Keratinocyte (primary cell): ENCODE measurements around the gene NOTCH1. TPM values are rescaled to one million over a fixed set of nuclear protein-coding genes. Genes with fewer than 3 reads are reported as not detected.

Experiments used
- DNase-seq: peaks from one replicate; pipeline ENCODE4 v3.0.0-alpha.2; 2011; ENCODE audit warnings: low read depth, missing footprints, low spot score
- FAIRE-seq: peaks from 2 replicates; lab custom pipeline; 2011; peaks lifted over from hg19 to GRCh38; lab: Jason Lieb, UNC
- H2AFZ ChIP-seq: 2 replicates; pipeline ENCODE4 v1.6.0; 2012; ENCODE audit warnings: low read length, control low read depth, inconsistent platforms; ENCODE audit not compliant: control insufficient read depth
- H3K27ac ChIP-seq: 2 replicates; pipeline ENCODE4 v1.5.1; 2011; ENCODE audit warnings: low read length; ENCODE audit not compliant: control insufficient read depth, insufficient read depth
- H3K27me3 ChIP-seq: 3 replicates; pipeline ENCODE4 v1.6.0; 2011; ENCODE audit warnings: low read length; ENCODE audit not compliant: control insufficient read depth, insufficient read depth; ENCODE audit errors: extremely low read depth
- H3K36me3 ChIP-seq, 2 experiments: 2 replicates in 1 of 2; 3 replicates in 1 of 2; pipeline ENCODE4 v1.5.1; 2011; ENCODE audit warnings: low read length in 2 of 2, mild to moderate bottlenecking in 1 of 2; ENCODE audit not compliant: control insufficient read depth in 2 of 2, insufficient read depth in 2 of 2; ENCODE audit errors: extremely low read depth in 1 of 2
- H3K4me1 ChIP-seq: 3 replicates; pipeline ENCODE4 v1.5.1; 2011; ENCODE audit warnings: low read length; ENCODE audit not compliant: control insufficient read depth, insufficient read depth; ENCODE audit errors: extremely low read depth
- H3K4me2 ChIP-seq: 3 replicates; pipeline ENCODE4 v1.6.0; 2011; ENCODE audit warnings: low read depth, low read length; ENCODE audit not compliant: control insufficient read depth, insufficient read depth; ENCODE audit errors: extremely low read depth
- H3K4me3 ChIP-seq, 3 experiments: fragments of 200-600 bp in 1 of 3; sonication (generic) in 1 of 3; 2 replicates in 2 of 3; 3 replicates in 1 of 3; pipeline ENCODE4 v1.5.1; 2011 to 2016; ENCODE audit warnings: low read length in 3 of 3, mild to moderate bottlenecking in 3 of 3, control low read depth in 2 of 3, inconsistent platforms in 1 of 3, low read depth in 1 of 3, mixed read lengths in 1 of 3, mixed run types in 1 of 3, moderate library complexity in 1 of 3; ENCODE audit not compliant: control insufficient read depth in 2 of 3, insufficient read depth in 2 of 3; ENCODE audit errors: extremely low read depth in 1 of 3
- H3K79me2 ChIP-seq: 2 replicates; pipeline ENCODE4 v1.6.0; 2012; ENCODE audit warnings: low read length; ENCODE audit not compliant: control insufficient read depth, insufficient read depth
- H3K9ac ChIP-seq: 3 replicates; pipeline ENCODE4 v1.6.0; 2011; ENCODE audit warnings: low read length; ENCODE audit not compliant: control insufficient read depth, insufficient read depth; ENCODE audit errors: extremely low read depth
- H3K9me1 ChIP-seq: 3 replicates; pipeline ENCODE4 v1.6.0; 2011; ENCODE audit warnings: low read length; ENCODE audit not compliant: control insufficient read depth, insufficient read depth; ENCODE audit errors: extremely low read depth
- H3K9me3 ChIP-seq: 2 replicates; pipeline ENCODE4 v1.5.1; 2012; ENCODE audit warnings: low read depth, low read length; ENCODE audit not compliant: control insufficient read depth
- H4K20me1 ChIP-seq: 3 replicates; pipeline ENCODE4 v1.6.0; 2011; ENCODE audit warnings: low read length; ENCODE audit not compliant: control insufficient read depth, insufficient read depth; ENCODE audit errors: extremely low read depth
- EZH2 ChIP-seq: IDR thresholded peaks from one replicate; pipeline ENCODE4 v1.6.1; 2012; ENCODE audit warnings: inconsistent platforms, mild to moderate bottlenecking, low read length, moderate library complexity
- dilution Hi-C: fragments of 300-500 bp; cut with MboI; formaldehyde crosslinking; loops from one replicate; pipeline ENCODE4 v1.7.0; 2020; ENCODE audit warnings: low sequenced_read_pairs; ENCODE audit not compliant: extremely low pct_ligation_motif_present
- polyA plus RNA-seq, 5 experiments: library from polyadenylated mRNA; depleted of rRNA in 3 of 5; stranded (reverse) in 3 of 5; stranded (forward) in 1 of 5; unstranded in 1 of 5; fragments of >200 nt; gene quantifications; 1 replicate in 1 of 5; 2 replicates in 3 of 5; 3 replicates in 1 of 5; pipeline versions ENCODE4 v1.2.1 to v1.2.3, GENCODE V29; 2011 to 2012; ENCODE audit warnings: missing spikeins in 2 of 5, low read depth in 1 of 5, low replicate concordance in 1 of 5
- TF ChIP-seq, protein P1 (sequence below), 3 experiments: IDR thresholded peaks in 1 of 3; conservative IDR thresholded peaks in 1 of 3; optimal IDR thresholded peaks in 1 of 3; 2 replicates in 2 of 3; 3 replicates in 1 of 3; pipeline versions ENCODE3 to v1.5.1; 2011; ENCODE audit warnings: low read length in 3 of 3, mild to moderate bottlenecking in 3 of 3, moderate library complexity in 2 of 3, control low read depth in 1 of 3, inconsistent platforms in 1 of 3; ENCODE audit not compliant: insufficient read depth in 2 of 3; ENCODE audit errors: extremely low read depth in 1 of 3

NOTCH1 gene
- polyA plus RNA-seq, 1 donor (not counting 4 experiments of a cell fraction or from before 2014, with no cell fraction given), result 6.1 TPM

- Histone ChIP-seq H3K9ac (no peak overlapping the region), H3K9me3 (no peaks in the 10 kb centered on the region), H4K20me1 (peaks cover 5% of the 10 kb centered on the region), H3K27me3 (no peaks in the 10 kb centered on the region), H3K9me1 (no peaks in the 10 kb centered on the region), H2AFZ (no peak overlapping the region), H3K79me2 (peaks cover 5% of the 10 kb centered on the region), H3K4me2 (no peak overlapping the region), H3K36me3 (peaks cover 48 to 58% of the 10 kb centered on the region in 2 experiments), H3K4me3 (no peak overlapping the region), H3K27ac (no peak overlapping the region), H3K4me1 (no peaks in the 10 kb centered on the region)
- dilution Hi-C loops, result no loop called here
- DNase-seq (no peak), FAIRE-seq (no peak)
- TF ChIP-seq, protein P1, sequence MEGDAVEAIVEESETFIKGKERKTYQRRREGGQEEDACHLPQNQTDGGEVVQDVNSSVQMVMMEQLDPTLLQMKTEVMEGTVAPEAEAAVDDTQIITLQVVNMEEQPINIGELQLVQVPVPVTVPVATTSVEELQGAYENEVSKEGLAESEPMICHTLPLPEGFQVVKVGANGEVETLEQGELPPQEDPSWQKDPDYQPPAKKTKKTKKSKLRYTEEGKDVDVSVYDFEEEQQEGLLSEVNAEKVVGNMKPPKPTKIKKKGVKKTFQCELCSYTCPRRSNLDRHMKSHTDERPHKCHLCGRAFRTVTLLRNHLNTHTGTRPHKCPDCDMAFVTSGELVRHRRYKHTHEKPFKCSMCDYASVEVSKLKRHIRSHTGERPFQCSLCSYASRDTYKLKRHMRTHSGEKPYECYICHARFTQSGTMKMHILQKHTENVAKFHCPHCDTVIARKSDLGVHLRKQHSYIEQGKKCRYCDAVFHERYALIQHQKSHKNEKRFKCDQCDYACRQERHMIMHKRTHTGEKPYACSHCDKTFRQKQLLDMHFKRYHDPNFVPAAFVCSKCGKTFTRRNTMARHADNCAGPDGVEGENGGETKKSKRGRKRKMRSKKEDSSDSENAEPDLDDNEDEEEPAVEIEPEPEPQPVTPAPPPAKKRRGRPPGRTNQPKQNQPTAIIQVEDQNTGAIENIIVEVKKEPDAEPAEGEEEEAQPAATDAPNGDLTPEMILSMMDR (optimal IDR thresholded peaks at IDR 0.05 in 1 of 3, IDR thresholded peaks at IDR 0.05 in 1 of 3, conservative IDR thresholded peaks at IDR 0.05 in 1 of 3; ENCODE audit: extremely low read depth in 1 of 3, insufficient read depth in 2 of 3, low read length in 3 of 3), result no peak
- no peak for TF ChIP-seq EZH2
These were observed 40.1 kb downstream of the NOTCH1 start for GRCh38 chr9:136505406-136506403.

- H2AFZ ChIP-seq, result no peak overlapping the region
- DNase-seq, result no peak
- no peaks in the 10 kb centered on the region for H3K4me1 ChIP-seq
- TF ChIP-seq EZH2, result no peak
- TF ChIP-seq, protein P1 (optimal IDR thresholded peaks at IDR 0.05 in 1 of 3, IDR thresholded peaks at IDR 0.05 in 1 of 3, conservative IDR thresholded peaks at IDR 0.05 in 1 of 3; ENCODE audit: extremely low read depth in 1 of 3, insufficient read depth in 2 of 3, low read length in 3 of 3), result no peak
- H3K79me2 ChIP-seq, result peaks cover 5% of the 10 kb centered on the region
- dilution Hi-C loops, result no loop called here
- no peaks in the 10 kb centered on the region for H3K27me3 ChIP-seq
- no peaks in the 10 kb centered on the region for H3K9me1 ChIP-seq
- no peak overlapping the region for H3K4me2 ChIP-seq
- H4K20me1 ChIP-seq, result peaks cover 4% of the 10 kb centered on the region
- no peak overlapping the region for H3K4me3 ChIP-seq
- no peaks in the 10 kb centered on the region for H3K9me3 ChIP-seq
- H3K36me3 ChIP-seq, result peaks cover 46 to 56% of the 10 kb centered on the region in 2 experiments
- no peak overlapping the region for H3K9ac ChIP-seq
- H3K27ac ChIP-seq, result no peak overlapping the region
- no peak for FAIRE-seq
These were observed 41.1 kb downstream of the NOTCH1 start for GRCh38 chr9:136504512-136505348.
